Vagina (tissue), 2 donors: Measurements from ENCODE around the gene ABCD3. TPM values are rescaled to one million over a fixed set of nuclear protein-coding genes. Genes with fewer than 3 reads are reported as not detected.
"Not testable (repeated sequence)": the region's sequence is repeated elsewhere in the genome, so short reads cannot be mapped to it uniquely, and the experiment has no call there.

Experiments used
- DNase-seq, 2 donors: peaks; one replicate each; pipeline ENCODE4 v3.0.0-alpha.2; 2017; ENCODE audit errors: extremely low spot score in 2 of 2
- H3K27ac ChIP-seq: fragments of 200-600 bp; sonication (generic); one replicate; pipeline ENCODE4 v1.5.1; 2019
- H3K27me3 ChIP-seq: fragments of 200-600 bp; sonication (generic); one replicate; pipeline ENCODE4 v1.5.1; 2019
- H3K36me3 ChIP-seq, 2 donors: fragments of 200-600 bp; sonication (generic); one replicate each; pipeline ENCODE4 v1.5.1; 2017 to 2019
- H3K4me1 ChIP-seq: fragments of 200-600 bp; sonication (generic); one replicate; pipeline ENCODE4 v1.5.1; 2019
- H3K4me3 ChIP-seq, 2 donors: fragments of 200-600 bp; sonication (generic); 1 replicate in 1 of 2; 2 replicates in 1 of 2; pipeline ENCODE4 v1.5.1; 2016 to 2019
- H3K9me3 ChIP-seq: fragments of 200-600 bp; sonication (generic); one replicate; pipeline ENCODE4 v1.5.1; 2019
- POLR2AphosphoS5 ChIP-seq, 2 donors: sonication (generic); formaldehyde crosslinking; IDR thresholded peaks; one replicate each; pipeline ENCODE4 v1.9.0; 2017; ENCODE audit warnings: antibody characterized with exemption in 2 of 2, mild to moderate bottlenecking in 2 of 2, low read depth in 1 of 2; ENCODE audit not compliant: insufficient read depth in 1 of 2
- intact Hi-C: fragments of 100-400 bp; cut with DNase I; formaldehyde crosslinking; loops from one replicate; pipeline ENCODE4 v1.15.1; 2023
- total RNA-seq: library from RNA; depleted of rRNA; stranded (reverse); fragments of >200 nt; gene quantifications from one replicate; pipeline ENCODE4 v1.2.3, GENCODE V29; 2016

ABCD3 gene
- total RNA-seq, 1 donor from 2014 or later: 16.2 TPM

DNA sequence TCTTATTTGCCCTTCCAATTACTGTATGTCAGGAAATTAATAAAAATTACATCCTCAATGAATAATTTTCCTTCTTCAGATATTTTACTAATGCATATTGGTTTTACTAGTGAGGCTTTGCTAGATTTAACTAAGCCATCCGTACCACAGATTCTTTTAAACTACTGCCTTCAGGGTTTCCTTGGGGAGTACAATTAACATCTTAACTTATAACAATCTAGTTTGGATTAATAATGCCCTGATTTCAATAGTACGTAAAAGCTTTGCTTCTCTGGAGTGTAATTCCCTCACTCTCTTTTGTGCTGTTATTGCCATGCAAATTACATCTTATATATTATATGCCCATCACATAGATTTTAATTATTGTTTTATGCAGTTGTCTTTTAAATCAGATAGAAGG, 147.7 kb downstream of the ABCD3 start:
- H3K27me3 ChIP-seq: no peaks in the 10 kb centered on the region
- no peak overlapping the region for H3K4me3 ChIP-seq
- no peak for DNase-seq
- TF ChIP-seq POLR2AphosphoS5 (IDR thresholded peaks at IDR 0.05; ENCODE audit: insufficient read depth in 1 of 2, low read depth in 1 of 2): no peak
- H3K27ac ChIP-seq: no peak overlapping the region
- intact Hi-C loops: no loop called here
- no peaks in the 10 kb centered on the region for H3K9me3 ChIP-seq
- no peaks in the 10 kb centered on the region for H3K36me3 ChIP-seq
- no peaks in the 10 kb centered on the region for H3K4me1 ChIP-seq

DNA sequence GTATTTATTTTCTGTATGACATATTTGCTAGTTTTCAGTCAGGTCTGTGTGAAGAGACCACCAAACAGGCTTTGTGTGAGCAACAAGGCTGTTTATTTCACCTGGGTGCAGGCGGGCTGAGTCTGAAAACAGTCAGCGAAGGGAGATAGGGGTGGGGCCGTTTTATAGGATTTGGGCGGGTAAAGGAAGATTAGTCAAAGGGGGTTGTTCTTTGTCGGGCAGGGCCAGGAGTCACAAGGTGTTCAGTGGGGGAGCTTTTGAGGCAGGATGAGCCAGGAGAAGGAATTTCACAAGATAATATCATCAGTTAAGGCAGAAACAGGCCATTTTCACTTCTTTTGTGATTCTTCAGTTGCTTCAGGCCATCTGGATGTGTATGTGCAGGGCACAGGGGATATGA, 148.2 kb downstream of the ABCD3 start:
- intact Hi-C loops, H3K4me1 ChIP-seq, H3K4me3 ChIP-seq, H3K9me3 ChIP-seq, H3K27me3 ChIP-seq, H3K36me3 ChIP-seq, H3K27ac ChIP-seq, DNase-seq: not testable (repeated sequence)

DNA sequence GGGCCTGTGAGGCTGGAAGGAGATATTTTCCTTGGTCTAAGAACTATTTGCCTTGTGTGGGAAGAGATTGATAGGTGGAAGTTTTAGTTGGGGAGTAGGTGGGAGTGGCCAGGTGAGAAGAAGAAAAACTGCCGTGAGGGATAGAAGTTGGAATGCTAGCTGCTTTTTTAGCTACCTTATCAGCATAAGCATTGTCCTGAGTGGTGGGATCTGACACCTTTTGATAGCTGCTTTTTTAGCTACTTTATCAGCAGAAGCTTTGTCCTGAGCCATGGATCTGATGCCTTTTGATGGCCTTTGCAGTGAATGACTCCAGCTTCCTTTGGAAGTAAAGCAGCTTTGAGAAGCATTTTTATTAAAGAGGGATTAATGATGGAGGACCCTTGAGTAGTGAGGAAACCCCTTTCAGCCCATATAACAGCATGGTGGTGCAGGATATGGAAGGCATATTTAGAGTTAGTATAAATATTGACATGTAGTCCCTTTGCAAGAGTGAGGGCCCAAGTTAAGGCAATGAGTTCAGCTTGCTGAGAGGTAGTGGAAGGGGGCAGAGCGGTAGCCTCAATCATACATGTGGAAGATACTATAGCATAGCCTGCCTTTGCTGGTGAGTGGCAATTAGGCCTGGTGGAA, 149.9 kb downstream of the ABCD3 start:
- H3K27ac ChIP-seq, H3K4me3 ChIP-seq, H3K36me3 ChIP-seq, H3K4me1 ChIP-seq, H3K9me3 ChIP-seq, H3K27me3 ChIP-seq, DNase-seq, intact Hi-C loops: not testable (repeated sequence)

Other genes with a start within 250 kb of the ABCD3 start
- 27.3 TPM for gene ARHGAP29, start 180.8 kb upstream of the ABCD3 start, total RNA-seq
- gene F3, start 123.4 kb downstream of the ABCD3 start, total RNA-seq: 63.6 TPM